ENCODE data around the gene PDE10A.

GRCh38 chr6:165300422-165300936, 362.6 kb downstream of the PDE10A start:
- TF ChIP-seq, protein P1, sequence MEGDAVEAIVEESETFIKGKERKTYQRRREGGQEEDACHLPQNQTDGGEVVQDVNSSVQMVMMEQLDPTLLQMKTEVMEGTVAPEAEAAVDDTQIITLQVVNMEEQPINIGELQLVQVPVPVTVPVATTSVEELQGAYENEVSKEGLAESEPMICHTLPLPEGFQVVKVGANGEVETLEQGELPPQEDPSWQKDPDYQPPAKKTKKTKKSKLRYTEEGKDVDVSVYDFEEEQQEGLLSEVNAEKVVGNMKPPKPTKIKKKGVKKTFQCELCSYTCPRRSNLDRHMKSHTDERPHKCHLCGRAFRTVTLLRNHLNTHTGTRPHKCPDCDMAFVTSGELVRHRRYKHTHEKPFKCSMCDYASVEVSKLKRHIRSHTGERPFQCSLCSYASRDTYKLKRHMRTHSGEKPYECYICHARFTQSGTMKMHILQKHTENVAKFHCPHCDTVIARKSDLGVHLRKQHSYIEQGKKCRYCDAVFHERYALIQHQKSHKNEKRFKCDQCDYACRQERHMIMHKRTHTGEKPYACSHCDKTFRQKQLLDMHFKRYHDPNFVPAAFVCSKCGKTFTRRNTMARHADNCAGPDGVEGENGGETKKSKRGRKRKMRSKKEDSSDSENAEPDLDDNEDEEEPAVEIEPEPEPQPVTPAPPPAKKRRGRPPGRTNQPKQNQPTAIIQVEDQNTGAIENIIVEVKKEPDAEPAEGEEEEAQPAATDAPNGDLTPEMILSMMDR (IDR thresholded peaks at IDR 0.05), result no peak
- no peak for TF ChIP-seq POLR2AphosphoS5 (IDR thresholded peaks at IDR 0.05)

All from sigmoid colon (tissue), 4 donors.